ENCODE data around the gene GPAM. TPM values are rescaled to one million over a fixed set of nuclear protein-coding genes. Genes with fewer than 3 reads are reported as not detected.

Gene GPAM
- total and polyA plus RNA-seq, 4 donors, result 16.8 to 25.7 (median 24.1) TPM

- Histone ChIP-seq H3K27me3 (ENCODE audit: control insufficient read depth, insufficient read depth, low read length) (no peaks in the 10 kb centered on the region), H3K27ac (ENCODE audit: low read depth, low read length) (no peak overlapping the region), H3K4me1 (ENCODE audit: control insufficient read depth, insufficient read depth, low read length) (peaks cover 2% of the 10 kb centered on the region), H3K4me3 (ENCODE audit: low read depth, low read length) (no peak overlapping the region), H3K9me3 (ENCODE audit: control insufficient read depth, insufficient read depth, low read length) (no peaks in the 10 kb centered on the region), H3K36me3 (ENCODE audit: control insufficient read depth, insufficient read depth, low read length) (no peaks in the 10 kb centered on the region)
- no peak for DNase-seq (ENCODE audit: low read depth in 4 of 6, low spot score in 6 of 6)
- WGBS (ENCODE audit: insufficient coverage), result 89% methylated on average over 8 of the region's 9 CpGs
Measured at GRCh38 chr10:112226439-112227248, 43.1 kb upstream of the GPAM start.

GRCh38 chr10:112225771-112226438 lies 42.3 kb upstream of the GPAM start:
- no peaks in the 10 kb centered on the region for H3K27me3 ChIP-seq (ENCODE audit: control insufficient read depth, insufficient read depth, low read length)
- no peak overlapping the region for H3K27ac ChIP-seq (ENCODE audit: low read depth, low read length)
- WGBS (ENCODE audit: insufficient coverage), result 100% methylated on average over 1 of the region's 4 CpGs
- H3K9me3 ChIP-seq (ENCODE audit: control insufficient read depth, insufficient read depth, low read length), result no peaks in the 10 kb centered on the region
- H3K4me1 ChIP-seq (ENCODE audit: control insufficient read depth, insufficient read depth, low read length), result peaks cover 2% of the 10 kb centered on the region
- DNase-seq (ENCODE audit: low read depth in 4 of 6, low spot score in 6 of 6), result no peak
- H3K4me3 ChIP-seq (ENCODE audit: low read depth, low read length), result no peak overlapping the region
- no peaks in the 10 kb centered on the region for H3K36me3 ChIP-seq (ENCODE audit: control insufficient read depth, insufficient read depth, low read length)

GRCh38 chr10:112224933-112225529 lies 41.5 kb upstream of the GPAM start:
- Histone ChIP-seq H3K27me3 (ENCODE audit: control insufficient read depth, insufficient read depth, low read length) (no peaks in the 10 kb centered on the region), H3K4me3 (ENCODE audit: low read depth, low read length) (no peak overlapping the region), H3K9me3 (ENCODE audit: control insufficient read depth, insufficient read depth, low read length) (no peaks in the 10 kb centered on the region), H3K36me3 (ENCODE audit: control insufficient read depth, insufficient read depth, low read length) (no peaks in the 10 kb centered on the region), H3K27ac (ENCODE audit: low read depth, low read length) (no peak overlapping the region), H3K4me1 (ENCODE audit: control insufficient read depth, insufficient read depth, low read length) (no peaks in the 10 kb centered on the region)
- 92% methylated on average over 2 of the region's 3 CpGs for WGBS (ENCODE audit: insufficient coverage)
- no peak for DNase-seq (ENCODE audit: low read depth in 4 of 6, low spot score in 6 of 6)

GRCh38 chr10:112223725-112224124 lies 40.2 kb upstream of the GPAM start:
- Histone ChIP-seq H3K27me3 (ENCODE audit: control insufficient read depth, insufficient read depth, low read length) (no peaks in the 10 kb centered on the region), H3K4me3 (ENCODE audit: low read depth, low read length) (no peak overlapping the region), H3K36me3 (ENCODE audit: control insufficient read depth, insufficient read depth, low read length) (no peaks in the 10 kb centered on the region), H3K4me1 (ENCODE audit: control insufficient read depth, insufficient read depth, low read length) (no peaks in the 10 kb centered on the region), H3K27ac (ENCODE audit: low read depth, low read length) (no peak overlapping the region), H3K9me3 (ENCODE audit: control insufficient read depth, insufficient read depth, low read length) (no peaks in the 10 kb centered on the region)
- no peak for DNase-seq (ENCODE audit: low read depth in 4 of 6, low spot score in 6 of 6)
- WGBS (ENCODE audit: insufficient coverage), result no CpG with 5 or more reads among the region's 2 CpGs

- H3K9me3 ChIP-seq (ENCODE audit: control insufficient read depth, insufficient read depth, low read length), result no peaks in the 10 kb centered on the region
- H3K4me3 ChIP-seq (ENCODE audit: low read depth, low read length), result no peak overlapping the region
- WGBS (ENCODE audit: insufficient coverage), result 96% methylated on average over 2 of the region's 2 CpGs
- H3K27me3 ChIP-seq (ENCODE audit: control insufficient read depth, insufficient read depth, low read length), result no peaks in the 10 kb centered on the region
- no peak overlapping the region for H3K27ac ChIP-seq (ENCODE audit: low read depth, low read length)
- no peaks in the 10 kb centered on the region for H3K4me1 ChIP-seq (ENCODE audit: control insufficient read depth, insufficient read depth, low read length)
- H3K36me3 ChIP-seq (ENCODE audit: control insufficient read depth, insufficient read depth, low read length), result no peaks in the 10 kb centered on the region
- DNase-seq (ENCODE audit: low read depth in 4 of 6, low spot score in 6 of 6), result no peak
Measured at GRCh38 chr10:112222799-112223198, 39.2 kb upstream of the GPAM start.

- Histone ChIP-seq H3K4me3 (ENCODE audit: low read depth, low read length) (no peak overlapping the region), H3K27ac (ENCODE audit: low read depth, low read length) (no peak overlapping the region), H3K4me1 (ENCODE audit: control insufficient read depth, insufficient read depth, low read length) (no peaks in the 10 kb centered on the region), H3K9me3 (ENCODE audit: control insufficient read depth, insufficient read depth, low read length) (no peaks in the 10 kb centered on the region), H3K27me3 (ENCODE audit: control insufficient read depth, insufficient read depth, low read length) (no peaks in the 10 kb centered on the region), H3K36me3 (ENCODE audit: control insufficient read depth, insufficient read depth, low read length) (no peaks in the 10 kb centered on the region)
- DNase-seq (ENCODE audit: low read depth in 4 of 6, low spot score in 6 of 6), result no peak
- no CpG with 5 or more reads among the region's 3 CpGs for WGBS (ENCODE audit: insufficient coverage)
Measured at GRCh38 chr10:112221545-112221944, 38.0 kb upstream of the GPAM start.

GRCh38 chr10:112218960-112219359 lies 35.4 kb upstream of the GPAM start:
- no peaks in the 10 kb centered on the region for H3K27me3 ChIP-seq (ENCODE audit: control insufficient read depth, insufficient read depth, low read length)
- no peaks in the 10 kb centered on the region for H3K4me1 ChIP-seq (ENCODE audit: control insufficient read depth, insufficient read depth, low read length)
- WGBS (ENCODE audit: insufficient coverage), result 93% methylated on average over 2 of the region's 2 CpGs
- no peaks in the 10 kb centered on the region for H3K36me3 ChIP-seq (ENCODE audit: control insufficient read depth, insufficient read depth, low read length)
- no peak overlapping the region for H3K27ac ChIP-seq (ENCODE audit: low read depth, low read length)
- H3K4me3 ChIP-seq (ENCODE audit: low read depth, low read length), result no peak overlapping the region
- DNase-seq (ENCODE audit: low read depth in 4 of 6, low spot score in 6 of 6), result no peak
- no peaks in the 10 kb centered on the region for H3K9me3 ChIP-seq (ENCODE audit: control insufficient read depth, insufficient read depth, low read length)

GRCh38 chr10:112218036-112218390 lies 34.4 kb upstream of the GPAM start:
- Histone ChIP-seq H3K4me1 (ENCODE audit: control insufficient read depth, insufficient read depth, low read length) (no peaks in the 10 kb centered on the region), H3K27ac (ENCODE audit: low read depth, low read length) (no peak overlapping the region), H3K27me3 (ENCODE audit: control insufficient read depth, insufficient read depth, low read length) (no peaks in the 10 kb centered on the region), H3K4me3 (ENCODE audit: low read depth, low read length) (no peak overlapping the region), H3K9me3 (ENCODE audit: control insufficient read depth, insufficient read depth, low read length) (no peaks in the 10 kb centered on the region), H3K36me3 (ENCODE audit: control insufficient read depth, insufficient read depth, low read length) (no peaks in the 10 kb centered on the region)
- DNase-seq (ENCODE audit: low read depth in 4 of 6, low spot score in 6 of 6), result no peak
- 76% methylated on average over 3 of the region's 4 CpGs for WGBS (ENCODE audit: insufficient coverage)

- Histone ChIP-seq H3K4me1 (ENCODE audit: control insufficient read depth, insufficient read depth, low read length) (no peaks in the 10 kb centered on the region), H3K27me3 (ENCODE audit: control insufficient read depth, insufficient read depth, low read length) (no peaks in the 10 kb centered on the region), H3K36me3 (ENCODE audit: control insufficient read depth, insufficient read depth, low read length) (no peaks in the 10 kb centered on the region), H3K9me3 (ENCODE audit: control insufficient read depth, insufficient read depth, low read length) (no peaks in the 10 kb centered on the region), H3K4me3 (ENCODE audit: low read depth, low read length) (no peak overlapping the region), H3K27ac (ENCODE audit: low read depth, low read length) (no peak overlapping the region)
- DNase-seq (ENCODE audit: low read depth in 4 of 6, low spot score in 6 of 6), result peak in 1 of 6 donors; percentile 24
- 17% methylated on average over 1 of the region's 4 CpGs for WGBS (ENCODE audit: insufficient coverage)
Measured at GRCh38 chr10:112217386-112218035, 33.9 kb upstream of the GPAM start.

Measured in spinal cord (tissue), 10 donors.